Jurkat, Clone E6-1 (cell line): ENCODE measurements around the gene ZNF138. TPM values are rescaled to one million over a fixed set of nuclear protein-coding genes. Genes with fewer than 3 reads are reported as not detected.
"Not testable (repeated sequence)": the region's sequence is repeated elsewhere in the genome, so short reads cannot be mapped to it uniquely, and the experiment has no call there.

Experiments
- DNase-seq: peaks from one replicate; pipeline ENCODE4 v3.0.0-alpha.2; 2011; ENCODE audit warnings: low read depth, low spot score
- H3K4me3 ChIP-seq: 2 replicates; pipeline ENCODE4 v1.5.1; 2011; ENCODE audit warnings: mild to moderate bottlenecking, low read length, control low read depth, moderate library complexity
- polyA plus RNA-seq: library from polyadenylated mRNA; unstranded; fragments of >200 nt; gene quantifications from one replicate; pipeline ENCODE4 v1.2.1, GENCODE V29; 2012; ENCODE audit warnings: missing spikeins; ENCODE audit not compliant: insufficient read length, insufficient read depth

The ZNF138 gene
- polyA plus RNA-seq: 24.9 TPM

GRCh38 chr7:64794171-64794844 lies at the start of gene ZNF138:
ZNF138 (plus strand) TSS chr7:64794428; CDS start chr7:64794569, 141 bp downstream.
- peak; percentile 97 for DNase-seq
- H3K4me3 ChIP-seq: peak within 1 kb of the TSS; percentile 93

DNA sequence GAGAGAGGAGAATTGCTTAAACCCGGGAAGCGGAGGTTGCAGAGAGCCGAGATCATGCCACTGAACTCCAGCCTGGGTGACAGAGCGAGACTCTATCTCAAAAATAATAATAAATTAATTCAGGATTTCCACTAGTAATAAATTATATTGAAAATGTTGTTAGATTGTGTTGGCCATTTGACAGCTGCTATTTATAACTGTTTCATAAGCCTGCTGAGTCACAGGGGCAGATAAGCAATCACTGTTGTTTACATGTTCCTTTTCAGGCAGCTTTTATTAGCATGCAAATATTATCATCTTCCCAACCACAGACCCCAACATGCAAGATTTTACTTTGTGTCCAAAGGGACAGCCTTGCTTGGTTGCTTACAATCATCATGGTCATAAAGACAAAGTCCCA lies 49.5 kb upstream of the ZNF138 start:
- H3K4me3 ChIP-seq: no peak overlapping the region
- DNase-seq: no peak

- no peak for DNase-seq
- H3K4me3 ChIP-seq: no peak overlapping the region
Observed at GRCh38 chr7:64747802-64748201, 46.4 kb upstream of the ZNF138 start.

DNA sequence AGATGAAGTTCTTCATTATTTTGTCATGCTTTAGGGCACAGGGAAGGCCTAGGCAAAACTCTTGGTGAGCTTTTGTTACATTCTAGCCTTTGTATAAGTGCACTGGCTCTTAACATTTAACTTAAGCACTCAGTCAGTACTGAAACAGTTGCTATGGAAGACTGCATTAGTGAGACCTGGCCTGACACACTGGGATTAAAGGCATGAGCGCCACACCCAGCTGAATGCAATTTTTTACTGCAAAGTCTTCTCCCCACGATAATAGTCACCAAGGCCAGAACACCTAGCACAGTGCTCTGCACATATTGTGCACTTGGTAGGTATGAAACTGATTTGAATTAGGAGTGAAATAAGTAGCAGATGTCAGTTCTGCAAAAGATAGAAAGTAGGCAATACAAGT lies 41.2 kb upstream of the ZNF138 start:
- H3K4me3 ChIP-seq: no peak overlapping the region
- no peak for DNase-seq

- peak; percentile 6 for DNase-seq
- H3K4me3 ChIP-seq: no peak overlapping the region
Observed at GRCh38 chr7:64755865-64756264, 38.4 kb upstream of the ZNF138 start.

- DNase-seq: no peak
- no peak overlapping the region for H3K4me3 ChIP-seq
Observed at GRCh38 chr7:64758151-64758550, 36.1 kb upstream of the ZNF138 start.

DNA sequence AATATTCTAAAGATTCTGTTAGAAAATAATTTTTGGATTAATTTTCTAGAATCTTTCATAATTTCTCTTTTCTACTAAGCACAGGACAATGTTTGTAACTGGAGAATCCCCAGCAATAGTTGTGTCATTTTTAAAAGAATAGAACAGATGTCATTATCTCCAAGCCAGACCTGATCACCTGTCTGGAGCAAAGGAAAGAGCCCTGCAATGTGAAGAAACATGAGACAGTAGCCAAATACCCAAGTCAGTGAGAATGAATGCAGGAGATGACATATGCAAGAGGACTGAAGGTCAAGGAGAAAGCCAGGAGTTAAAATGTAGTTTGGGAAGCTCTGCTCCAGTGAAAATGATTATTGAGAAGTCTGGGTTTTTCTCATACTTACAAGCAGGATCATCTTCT lies 25.4 kb upstream of the ZNF138 start:
- H3K4me3 ChIP-seq: no peak overlapping the region
- no peak for DNase-seq

DNA sequence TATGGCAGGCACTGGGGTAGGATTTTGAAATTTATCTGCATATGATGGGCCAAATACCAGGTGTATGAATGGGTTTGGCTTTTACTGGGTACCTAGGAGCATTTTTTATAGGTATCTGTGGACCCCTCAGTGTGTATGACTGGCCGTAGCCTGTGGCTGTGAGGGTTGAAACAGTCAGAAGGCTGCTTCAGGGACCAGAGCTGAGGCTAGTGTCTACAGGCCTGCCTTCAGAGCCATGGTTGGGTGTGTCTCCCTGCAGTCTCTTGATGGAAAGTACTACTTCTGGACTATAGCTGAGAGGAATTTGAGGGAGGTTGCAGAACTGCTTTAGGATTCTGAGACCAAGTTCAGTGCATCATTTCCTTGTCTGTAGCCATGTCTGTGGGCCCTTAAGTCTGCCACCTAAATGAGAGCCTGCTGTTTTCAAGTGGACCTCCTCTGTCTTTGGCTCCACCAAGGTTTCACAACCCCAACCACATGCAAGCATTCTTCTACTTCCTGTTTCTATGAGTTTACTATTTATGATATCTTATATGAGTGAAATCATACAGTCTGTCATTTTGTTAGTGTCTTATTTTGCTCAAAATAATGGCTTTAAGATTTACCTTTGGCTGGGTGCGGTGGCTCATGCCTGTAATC lies 19.9 kb upstream of the ZNF138 start:
- DNase-seq: no peak
- H3K4me3 ChIP-seq: no peak overlapping the region

- no peak for DNase-seq
- no peak overlapping the region for H3K4me3 ChIP-seq
Observed at GRCh38 chr7:64775289-64775688, 18.9 kb upstream of the ZNF138 start.

- DNase-seq, H3K4me3 ChIP-seq: not testable (repeated sequence)
Observed at GRCh38 chr7:64784842-64785241, 9.4 kb upstream of the ZNF138 start.

DNA sequence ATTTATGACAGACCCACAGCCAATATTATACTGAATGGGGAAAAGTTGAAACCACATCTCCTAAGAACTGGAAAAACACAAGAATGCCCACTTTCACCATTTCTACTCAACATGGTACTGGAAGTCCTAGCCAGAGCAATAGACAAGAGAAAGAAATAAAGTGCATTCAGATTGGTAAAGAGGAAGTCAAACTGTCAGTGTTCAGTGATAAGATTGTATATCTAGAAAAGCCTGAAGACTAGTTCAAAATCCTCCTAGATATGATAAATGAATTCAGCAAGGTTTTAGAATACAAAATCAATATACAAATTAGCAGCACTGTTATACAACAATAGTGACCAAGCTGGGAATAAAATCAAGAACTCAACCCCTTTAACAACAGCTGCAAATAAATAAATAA lies 6.9 kb upstream of the ZNF138 start:
- H3K4me3 ChIP-seq: no peak overlapping the region
- DNase-seq: no peak

GRCh38 chr7:64789241-64789640 lies 5.0 kb upstream of the ZNF138 start:
- not testable (repeated sequence) for H3K4me3 ChIP-seq, DNase-seq

GRCh38 chr7:64793106-64793755 lies 997 bp upstream of the ZNF138 start:
- no peak for DNase-seq
- no peak overlapping the region for H3K4me3 ChIP-seq

GRCh38 chr7:64795176-64795575 lies 948 bp downstream of the ZNF138 start:
- H3K4me3 ChIP-seq: peak overlapping the region; percentile 93
- no peak for DNase-seq

- H3K4me3 ChIP-seq, DNase-seq: not testable (repeated sequence)
Observed at GRCh38 chr7:64799169-64799568, 4.9 kb downstream of the ZNF138 start.

- DNase-seq: peak; percentile 57
- no peak overlapping the region for H3K4me3 ChIP-seq
Observed at GRCh38 chr7:64802699-64803098, 8.5 kb downstream of the ZNF138 start.

- no peak for DNase-seq
- H3K4me3 ChIP-seq: no peak overlapping the region
Observed at GRCh38 chr7:64807731-64808365, 13.6 kb downstream of the ZNF138 start.

DNA sequence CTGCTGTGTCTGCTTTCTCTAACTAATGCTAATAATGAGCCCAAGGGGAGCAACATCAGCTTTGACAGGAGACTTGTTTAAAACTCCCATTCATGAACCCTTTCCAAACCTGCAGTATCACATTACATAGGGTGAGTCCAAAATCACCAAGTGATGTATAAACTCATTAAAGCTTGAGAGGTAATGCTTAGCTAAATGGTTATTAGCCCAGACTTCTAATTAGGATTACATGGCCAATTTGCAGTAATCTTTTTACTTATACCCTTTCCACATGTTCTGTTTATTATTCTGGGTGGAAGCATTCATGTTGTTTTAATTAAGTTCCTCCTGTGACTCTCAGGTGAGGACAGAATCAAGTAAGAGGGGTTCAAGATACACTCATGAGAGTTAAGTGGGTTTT lies 17.5 kb downstream of the ZNF138 start:
- H3K4me3 ChIP-seq: no peak overlapping the region
- no peak for DNase-seq

DNA sequence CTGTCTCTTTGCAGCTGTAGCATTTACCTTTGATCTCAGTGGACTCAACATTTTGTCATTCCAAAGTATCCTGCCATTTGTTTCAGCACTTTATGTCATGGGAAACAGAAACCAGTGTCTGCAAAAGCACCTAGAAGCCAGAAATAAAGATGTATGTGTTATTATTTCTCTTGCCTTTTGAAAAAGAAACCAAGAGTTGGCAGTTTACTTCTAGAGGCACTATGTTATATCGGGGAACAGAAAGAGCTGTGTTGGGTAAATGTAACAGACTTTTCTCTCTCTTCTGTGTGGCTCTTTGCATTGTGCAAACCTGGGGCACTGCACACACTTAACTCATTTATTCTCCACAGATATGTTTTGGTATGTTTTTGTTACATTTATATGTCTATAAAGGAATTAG lies 36.7 kb downstream of the ZNF138 start:
- DNase-seq: no peak
- H3K4me3 ChIP-seq: no peak overlapping the region

DNA sequence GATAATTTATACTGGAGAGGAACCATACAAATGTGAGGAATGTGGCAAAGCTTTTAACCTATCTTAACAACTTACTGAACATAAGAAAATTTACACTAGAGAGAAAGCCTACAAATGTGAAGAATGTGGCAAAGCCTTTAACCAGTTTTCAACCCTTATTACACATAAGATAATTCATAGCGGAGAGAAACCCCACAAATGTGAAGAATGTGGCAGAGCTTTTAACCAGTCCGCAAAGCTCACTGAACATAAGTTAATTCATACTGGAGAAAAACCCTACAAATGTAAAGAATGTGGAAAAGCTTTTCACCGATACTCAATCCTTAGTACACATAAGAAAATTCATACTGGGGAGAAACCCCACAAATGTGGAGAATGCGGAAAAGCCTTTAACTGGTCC lies 37.9 kb downstream of the ZNF138 start:
- DNase-seq: no peak
- H3K4me3 ChIP-seq: no peak overlapping the region
